Stimulated activated CD4-positive, alpha-beta T cell treated with anti-CD3 and anti-CD28 coated beads, Interleukin-4, amount 100 ng/mL, for 4 hours (primary cell): ENCODE data around the gene RXFP4.
"Not testable (repeated sequence)": the region's sequence is repeated elsewhere in the genome, so short reads cannot be mapped to it uniquely, and the experiment has no call there.

Experiments
- DNase-seq, 2 experiments: peaks; one replicate each; pipeline ENCODE4 v3.0.0-alpha.2; 2020

Gene RXFP4

GRCh38 chr1:155940993-155941844 lies at the start of gene RXFP4:
RXFP4 (plus strand) TSS chr1:155941638; CDS start chr1:155941710, 72 bp downstream.
- DNase-seq = no peak

GRCh38 chr1:155892796-155893195 lies 48.6 kb upstream of the RXFP4 start:
- DNase-seq = no peak

- DNase-seq = peak in 1 of 2 experiments; percentile 12
Observed at GRCh38 chr1:155893389-155894142, 47.9 kb upstream of the RXFP4 start.

GRCh38 chr1:155895617-155896016 lies 45.8 kb upstream of the RXFP4 start:
- DNase-seq = not testable (repeated sequence)

GRCh38 chr1:155896476-155896875 lies 45.0 kb upstream of the RXFP4 start:
- not testable (repeated sequence) for DNase-seq

GRCh38 chr1:155897746-155898145 lies 43.7 kb upstream of the RXFP4 start:
- DNase-seq = no peak

- DNase-seq = no peak
Observed at GRCh38 chr1:155898888-155899287, 42.5 kb upstream of the RXFP4 start.

- no peak for DNase-seq
Observed at GRCh38 chr1:155899683-155900082, 41.8 kb upstream of the RXFP4 start.

GRCh38 chr1:155900161-155900560 lies 41.3 kb upstream of the RXFP4 start:
- DNase-seq = no peak

- no peak for DNase-seq
Observed at GRCh38 chr1:155904261-155904660, 37.2 kb upstream of the RXFP4 start.

- no peak for DNase-seq
Observed at GRCh38 chr1:155909894-155910293, 31.5 kb upstream of the RXFP4 start.

GRCh38 chr1:155910621-155911121 lies 30.8 kb upstream of the RXFP4 start:
- no peak for DNase-seq

GRCh38 chr1:155911156-155912055 lies 30.0 kb upstream of the RXFP4 start, which contains the start of gene RIT1:
RIT1 (minus strand) TSS chr1:155911349; CDS start chr1:155910761, 588 bp downstream.
- DNase-seq = peak; percentile 77 to 81

GRCh38 chr1:155912056-155912536 lies 29.3 kb upstream of the RXFP4 start:
- no peak for DNase-seq

- DNase-seq = no peak
Observed at GRCh38 chr1:155913969-155914757, 27.3 kb upstream of the RXFP4 start.

- DNase-seq = no peak
Observed at GRCh38 chr1:155918660-155919059, 22.8 kb upstream of the RXFP4 start.

GRCh38 chr1:155919801-155920200 lies 21.6 kb upstream of the RXFP4 start:
- DNase-seq = no peak

GRCh38 chr1:155920717-155921116 lies 20.7 kb upstream of the RXFP4 start:
- no peak for DNase-seq

GRCh38 chr1:155925506-155925905 lies 15.9 kb upstream of the RXFP4 start:
- no peak for DNase-seq

GRCh38 chr1:155929057-155929456 lies 12.4 kb upstream of the RXFP4 start:
- no peak for DNase-seq

- not testable (repeated sequence) for DNase-seq
Observed at GRCh38 chr1:155930725-155931124, 10.7 kb upstream of the RXFP4 start.
